OCI-LY7 (cell line): ENCODE measurements around the gene MAGEC3.

ENCODE experiments used
- EZH2phosphoT487 ChIP-seq: fragments of 200-600 bp; sonication (generic); IDR thresholded peaks from 2 replicates; pipeline ENCODE4 v1.6.1; 2018; ENCODE audit warnings: low read depth, borderline replicate concordance, mild to moderate bottlenecking, mixed run types, antibody characterized with exemption, low read length, moderate library complexity, mixed read lengths
- TF ChIP-seq, protein P1 (sequence below): fragments of 200-600 bp; sonication (generic); conservative IDR thresholded peaks from 2 replicates; pipeline ENCODE4 v1.5.1; 2014; ENCODE audit warnings: mild to moderate bottlenecking, antibody characterized with exemption, low read length, moderate library complexity, mixed read lengths

DNA sequence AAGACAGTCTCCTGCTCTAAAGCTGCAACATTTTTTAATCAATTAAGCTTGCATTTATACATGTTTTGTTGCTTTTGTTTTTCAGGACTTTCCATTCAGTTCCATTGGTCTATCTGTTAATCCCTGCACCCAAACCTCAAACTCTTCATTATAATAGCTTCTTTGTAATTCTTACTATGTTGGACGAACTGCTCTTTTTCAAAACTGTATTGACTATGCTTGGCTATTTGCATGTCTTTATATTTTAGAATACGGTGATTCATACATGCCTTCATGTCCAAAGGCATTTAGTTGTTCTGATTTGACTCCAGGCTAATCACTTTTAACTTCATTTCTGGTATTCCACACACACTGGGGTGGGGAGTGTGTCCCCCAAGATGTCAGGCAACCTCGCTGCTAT is 79.7 kb downstream of the MAGEC3 start:
- TF ChIP-seq, protein P1, sequence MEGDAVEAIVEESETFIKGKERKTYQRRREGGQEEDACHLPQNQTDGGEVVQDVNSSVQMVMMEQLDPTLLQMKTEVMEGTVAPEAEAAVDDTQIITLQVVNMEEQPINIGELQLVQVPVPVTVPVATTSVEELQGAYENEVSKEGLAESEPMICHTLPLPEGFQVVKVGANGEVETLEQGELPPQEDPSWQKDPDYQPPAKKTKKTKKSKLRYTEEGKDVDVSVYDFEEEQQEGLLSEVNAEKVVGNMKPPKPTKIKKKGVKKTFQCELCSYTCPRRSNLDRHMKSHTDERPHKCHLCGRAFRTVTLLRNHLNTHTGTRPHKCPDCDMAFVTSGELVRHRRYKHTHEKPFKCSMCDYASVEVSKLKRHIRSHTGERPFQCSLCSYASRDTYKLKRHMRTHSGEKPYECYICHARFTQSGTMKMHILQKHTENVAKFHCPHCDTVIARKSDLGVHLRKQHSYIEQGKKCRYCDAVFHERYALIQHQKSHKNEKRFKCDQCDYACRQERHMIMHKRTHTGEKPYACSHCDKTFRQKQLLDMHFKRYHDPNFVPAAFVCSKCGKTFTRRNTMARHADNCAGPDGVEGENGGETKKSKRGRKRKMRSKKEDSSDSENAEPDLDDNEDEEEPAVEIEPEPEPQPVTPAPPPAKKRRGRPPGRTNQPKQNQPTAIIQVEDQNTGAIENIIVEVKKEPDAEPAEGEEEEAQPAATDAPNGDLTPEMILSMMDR: no peak
- TF ChIP-seq EZH2phosphoT487: no peak
